ENCODE data around the gene SELENOP. TPM values are rescaled to one million over a fixed set of nuclear protein-coding genes. Genes with fewer than 3 reads are reported as not detected.
A peak's percentile ranks its signal among the peaks of the same experiment; 100 is the strongest.

SELENOP gene
- total and polyA plus RNA-seq, 2 donors (not counting 3 experiments of a cell fraction or from before 2014, with no cell fraction given) = 0.22 to 1.5 TPM

DNA sequence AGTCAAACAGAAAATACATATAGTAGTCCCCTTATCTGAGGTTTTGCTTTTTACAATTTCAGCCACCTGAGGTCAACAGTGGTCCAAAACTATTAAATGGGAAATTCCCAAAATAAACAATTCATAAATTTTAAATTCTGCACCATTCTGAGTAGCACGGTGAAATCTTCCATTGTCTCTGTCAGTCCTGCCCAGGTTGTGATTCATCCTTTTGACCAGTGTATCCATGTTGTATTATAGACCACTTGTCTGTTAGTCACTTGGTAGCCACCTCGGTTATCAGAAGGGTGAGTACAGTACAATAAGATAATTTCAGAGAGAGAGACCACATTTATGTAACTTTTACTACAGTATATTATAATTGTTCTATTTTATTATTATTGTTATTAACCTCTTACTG lies 52.2 kb downstream of the SELENOP start:
- Histone ChIP-seq H3K4me3 (replicated peaks in 1 of 3; ENCODE audit: insufficient read depth in 1 of 3, low read depth in 1 of 3, low read length in 3 of 3) (no peak overlapping the region), H2AFZ (ENCODE audit: low read depth, low read length) (no peak overlapping the region), H4K20me1 (replicated peaks; ENCODE audit: control insufficient read depth, extremely low read depth, insufficient read depth, low read length) (no peaks in the 10 kb centered on the region), H3K9ac (replicated peaks; ENCODE audit: extremely low read depth, insufficient read depth, low read length) (no peak overlapping the region), H3K27me3 (ENCODE audit: control insufficient read depth in 2 of 2, insufficient read depth in 2 of 2, low read length in 2 of 2) (no peaks in the 10 kb centered on the region), H3K36me3 (ENCODE audit: control insufficient read depth in 2 of 2, extremely low read depth in 1 of 2, insufficient read depth in 2 of 2, low read length in 2 of 2) (no peaks in the 10 kb centered on the region), H3K4me1 (ENCODE audit: control insufficient read depth, extremely low read depth, insufficient read depth, low read length) (no peaks in the 10 kb centered on the region), H3K27ac (ENCODE audit: insufficient read depth, low read depth, low read length) (no peak overlapping the region), H3K9me1 (replicated peaks; ENCODE audit: control insufficient read depth, extremely low read depth, insufficient read depth, low read length) (no peaks in the 10 kb centered on the region), H3K9me3 (replicated peaks; ENCODE audit: control insufficient read depth, insufficient read depth, low read length) (no peaks in the 10 kb centered on the region), H3K79me2 (ENCODE audit: control insufficient read depth, insufficient read depth, low read length) (no peaks in the 10 kb centered on the region), H3K4me2 (ENCODE audit: insufficient read depth, low read length) (no peak overlapping the region)
- DNase-seq (ENCODE audit: low read depth, low spot score) (no peak), FAIRE-seq (peak; percentile 37)
- no TSS peak for BruUV-seq (replicated peaks)
- intact Hi-C loops (cut with micrococcal nuclease) (no loop called here), dilution Hi-C loops (cut with MboI; ENCODE audit: extremely low pct_ligation_motif_present, low sequenced_read_pairs) (no loop called here)
- no peak for TF ChIP-seq EZH2 (IDR thresholded peaks at IDR 0.05; ENCODE audit: borderline replicate concordance, low read depth, low read length, severe bottlenecking)
- no peak for TF ChIP-seq POLR2AphosphoS5 (IDR thresholded peaks at IDR 0.05; ENCODE audit: insufficient read depth, low read depth, low read length)
- TF ChIP-seq, protein P1, sequence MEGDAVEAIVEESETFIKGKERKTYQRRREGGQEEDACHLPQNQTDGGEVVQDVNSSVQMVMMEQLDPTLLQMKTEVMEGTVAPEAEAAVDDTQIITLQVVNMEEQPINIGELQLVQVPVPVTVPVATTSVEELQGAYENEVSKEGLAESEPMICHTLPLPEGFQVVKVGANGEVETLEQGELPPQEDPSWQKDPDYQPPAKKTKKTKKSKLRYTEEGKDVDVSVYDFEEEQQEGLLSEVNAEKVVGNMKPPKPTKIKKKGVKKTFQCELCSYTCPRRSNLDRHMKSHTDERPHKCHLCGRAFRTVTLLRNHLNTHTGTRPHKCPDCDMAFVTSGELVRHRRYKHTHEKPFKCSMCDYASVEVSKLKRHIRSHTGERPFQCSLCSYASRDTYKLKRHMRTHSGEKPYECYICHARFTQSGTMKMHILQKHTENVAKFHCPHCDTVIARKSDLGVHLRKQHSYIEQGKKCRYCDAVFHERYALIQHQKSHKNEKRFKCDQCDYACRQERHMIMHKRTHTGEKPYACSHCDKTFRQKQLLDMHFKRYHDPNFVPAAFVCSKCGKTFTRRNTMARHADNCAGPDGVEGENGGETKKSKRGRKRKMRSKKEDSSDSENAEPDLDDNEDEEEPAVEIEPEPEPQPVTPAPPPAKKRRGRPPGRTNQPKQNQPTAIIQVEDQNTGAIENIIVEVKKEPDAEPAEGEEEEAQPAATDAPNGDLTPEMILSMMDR (IDR thresholded peaks at IDR 0.05; ENCODE audit: extremely low read depth in 1 of 2, insufficient read depth in 1 of 2, low read depth in 1 of 2, low read length in 2 of 2) = no peak
- TF ChIP-seq POLR2A (IDR thresholded peaks at IDR 0.05; ENCODE audit: low read depth, low read length) = no peak
- TF ChIP-seq JUN (IDR thresholded peaks at IDR 0.05; ENCODE audit: borderline replicate concordance, insufficient read depth, insufficient read length, low read depth) = no peak
- no peak for TF ChIP-seq GATA2 (IDR thresholded peaks at IDR 0.05; ENCODE audit: insufficient read depth, insufficient read length, low read depth, low read length)
- TF ChIP-seq, protein P2, sequence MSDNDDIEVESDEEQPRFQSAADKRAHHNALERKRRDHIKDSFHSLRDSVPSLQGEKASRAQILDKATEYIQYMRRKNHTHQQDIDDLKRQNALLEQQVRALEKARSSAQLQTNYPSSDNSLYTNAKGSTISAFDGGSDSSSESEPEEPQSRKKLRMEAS (IDR thresholded peaks at IDR 0.05; ENCODE audit: insufficient read depth, insufficient read length) = no peak
- TF ChIP-seq MYC (IDR thresholded peaks at IDR 0.05; ENCODE audit: low read depth, low read length) = no peak
- ChIA-PET CTCF (interaction anchor here (1.0 to 2.9 kb wide), 2 partner anchors 8 to 176 kb away, joined by 3 to 8 read pairs; no protein-coding TSS in a partner anchor), POLR2A (no interaction called here)

Data from endothelial cell of umbilical vein (primary cell).